ENCODE measurements around the gene NACAD.

Gene NACAD

GRCh38 chr7:45077579-45077978 lies 11.2 kb downstream of the NACAD start:
- no peak for DNase-seq (ENCODE audit: low read depth)
- no peak overlapping the region for H3K4me3 ChIP-seq (ENCODE audit: low read length)
- TF ChIP-seq, protein P1, sequence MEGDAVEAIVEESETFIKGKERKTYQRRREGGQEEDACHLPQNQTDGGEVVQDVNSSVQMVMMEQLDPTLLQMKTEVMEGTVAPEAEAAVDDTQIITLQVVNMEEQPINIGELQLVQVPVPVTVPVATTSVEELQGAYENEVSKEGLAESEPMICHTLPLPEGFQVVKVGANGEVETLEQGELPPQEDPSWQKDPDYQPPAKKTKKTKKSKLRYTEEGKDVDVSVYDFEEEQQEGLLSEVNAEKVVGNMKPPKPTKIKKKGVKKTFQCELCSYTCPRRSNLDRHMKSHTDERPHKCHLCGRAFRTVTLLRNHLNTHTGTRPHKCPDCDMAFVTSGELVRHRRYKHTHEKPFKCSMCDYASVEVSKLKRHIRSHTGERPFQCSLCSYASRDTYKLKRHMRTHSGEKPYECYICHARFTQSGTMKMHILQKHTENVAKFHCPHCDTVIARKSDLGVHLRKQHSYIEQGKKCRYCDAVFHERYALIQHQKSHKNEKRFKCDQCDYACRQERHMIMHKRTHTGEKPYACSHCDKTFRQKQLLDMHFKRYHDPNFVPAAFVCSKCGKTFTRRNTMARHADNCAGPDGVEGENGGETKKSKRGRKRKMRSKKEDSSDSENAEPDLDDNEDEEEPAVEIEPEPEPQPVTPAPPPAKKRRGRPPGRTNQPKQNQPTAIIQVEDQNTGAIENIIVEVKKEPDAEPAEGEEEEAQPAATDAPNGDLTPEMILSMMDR (conservative IDR thresholded peaks at IDR 0.05; ENCODE audit: low read depth, low read length) = no peak

GRCh38 chr7:45076946-45077345 lies 11.8 kb downstream of the NACAD start:
- no peak overlapping the region for H3K4me3 ChIP-seq (ENCODE audit: low read length)
- TF ChIP-seq, protein P1 (conservative IDR thresholded peaks at IDR 0.05; ENCODE audit: low read depth, low read length) = no peak
- no peak for DNase-seq (ENCODE audit: low read depth)

DNA sequence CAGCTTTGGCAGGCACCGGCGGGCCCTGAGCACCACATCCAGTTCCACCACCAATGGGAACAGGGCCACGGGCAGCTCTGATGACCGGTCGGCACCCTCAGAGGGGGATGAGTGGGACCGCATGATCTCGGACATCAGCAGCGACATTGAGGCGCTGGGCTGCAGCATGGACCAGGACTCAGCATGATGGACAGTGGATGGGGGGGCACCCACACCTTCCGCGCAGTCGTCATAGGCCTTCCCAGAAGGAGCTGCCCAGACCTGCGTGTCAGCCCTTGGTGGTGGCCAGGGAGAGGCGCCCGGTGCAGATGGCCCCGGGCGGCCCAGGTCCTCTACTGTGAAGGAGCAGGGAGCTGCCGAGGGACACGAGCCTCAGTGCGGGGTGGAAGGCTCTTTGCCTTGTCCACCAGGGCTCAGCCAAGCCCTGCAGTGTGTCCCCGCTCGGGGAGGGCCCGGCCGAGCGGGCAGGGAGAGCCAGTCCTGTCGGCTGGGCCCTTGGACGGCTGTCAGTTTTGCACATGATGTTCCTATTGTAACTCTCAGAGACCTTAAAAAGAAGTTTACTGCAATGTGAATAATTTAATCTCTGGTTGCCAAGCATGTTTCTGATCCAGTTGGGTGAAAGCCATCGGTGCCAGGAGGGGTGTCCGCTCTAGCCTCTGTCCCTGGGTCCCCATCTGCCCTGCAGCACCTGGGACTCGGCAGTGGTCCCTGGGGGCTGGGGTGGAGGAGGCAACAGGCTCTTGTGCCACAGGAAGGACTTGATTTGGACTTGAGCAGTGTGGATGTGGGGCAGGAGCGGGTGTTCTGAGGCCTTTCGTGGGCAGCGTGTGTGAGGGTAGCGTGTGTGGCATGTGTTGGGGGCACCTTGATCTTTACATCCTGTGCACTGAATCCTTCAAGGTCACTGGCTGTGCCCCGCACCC lies 12.6 kb downstream of the NACAD start:
- TF ChIP-seq, protein P1 (conservative IDR thresholded peaks at IDR 0.05; ENCODE audit: low read depth, low read length) = no peak
- no peak overlapping the region for H3K4me3 ChIP-seq (ENCODE audit: low read length)
- DNase-seq (ENCODE audit: low read depth) = no peak

DNA sequence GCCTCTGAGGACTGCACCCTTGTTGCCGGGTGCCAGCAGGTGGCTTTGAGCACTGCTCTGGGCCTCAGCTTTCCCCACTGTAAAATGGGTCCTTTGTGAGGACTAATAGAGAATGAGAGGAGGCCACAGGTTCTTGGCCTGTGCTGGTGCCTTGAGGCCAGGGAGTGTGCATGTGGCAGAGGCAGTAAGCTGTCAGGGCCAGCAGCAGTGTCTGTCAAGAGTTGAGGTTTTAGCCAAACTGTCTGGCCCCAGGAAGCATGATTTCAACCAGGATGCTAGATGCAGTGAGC lies 13.5 kb downstream of the NACAD start:
- TF ChIP-seq, protein P1 (conservative IDR thresholded peaks at IDR 0.05; ENCODE audit: low read depth, low read length) = no peak
- no peak overlapping the region for H3K4me3 ChIP-seq (ENCODE audit: low read length)
- no peak for DNase-seq (ENCODE audit: low read depth)

DNA sequence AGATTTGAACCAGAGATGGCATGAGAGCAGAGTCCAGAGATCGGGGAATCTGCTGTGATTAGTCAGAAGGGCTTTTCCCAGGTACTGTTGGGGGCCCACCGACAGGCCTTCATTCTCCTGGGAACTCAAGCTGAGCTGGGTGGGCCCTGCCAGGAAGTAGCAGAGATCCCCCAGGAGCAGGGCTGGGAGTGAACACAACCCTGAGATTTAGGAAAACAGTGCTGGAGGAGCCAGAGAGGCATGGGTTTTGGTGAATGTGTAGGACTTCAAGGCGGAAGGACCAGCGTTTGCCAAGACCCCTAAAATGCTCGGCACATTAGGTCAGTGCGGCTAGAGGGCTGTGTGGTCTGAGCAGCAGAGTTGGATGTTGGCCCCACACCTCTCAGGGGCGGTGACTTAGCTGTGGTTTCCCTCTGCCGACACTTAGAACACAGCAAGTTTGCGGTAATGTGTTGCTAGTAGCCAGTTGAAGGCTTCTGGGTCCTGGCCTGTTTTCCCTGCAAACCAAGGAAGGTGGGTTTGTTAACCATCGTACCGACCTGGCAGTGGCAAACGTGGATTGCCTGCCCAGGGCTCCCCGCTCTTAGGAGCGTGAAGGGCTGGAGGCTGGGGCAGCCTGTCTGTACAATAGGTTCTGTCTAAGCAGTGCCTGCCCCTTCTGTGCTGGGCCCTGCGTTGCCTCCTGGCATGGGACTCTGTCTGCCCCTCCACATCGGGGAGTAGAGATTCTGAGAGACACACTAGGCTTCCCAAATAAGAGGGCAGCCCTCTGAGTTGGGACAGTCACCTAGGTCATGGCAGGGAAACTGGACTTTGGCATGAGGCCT lies 14.0 kb downstream of the NACAD start:
- no peak overlapping the region for H3K4me3 ChIP-seq (ENCODE audit: low read length)
- TF ChIP-seq, protein P1 (conservative IDR thresholded peaks at IDR 0.05; ENCODE audit: low read depth, low read length) = no peak
- DNase-seq (ENCODE audit: low read depth) = no peak

DNA sequence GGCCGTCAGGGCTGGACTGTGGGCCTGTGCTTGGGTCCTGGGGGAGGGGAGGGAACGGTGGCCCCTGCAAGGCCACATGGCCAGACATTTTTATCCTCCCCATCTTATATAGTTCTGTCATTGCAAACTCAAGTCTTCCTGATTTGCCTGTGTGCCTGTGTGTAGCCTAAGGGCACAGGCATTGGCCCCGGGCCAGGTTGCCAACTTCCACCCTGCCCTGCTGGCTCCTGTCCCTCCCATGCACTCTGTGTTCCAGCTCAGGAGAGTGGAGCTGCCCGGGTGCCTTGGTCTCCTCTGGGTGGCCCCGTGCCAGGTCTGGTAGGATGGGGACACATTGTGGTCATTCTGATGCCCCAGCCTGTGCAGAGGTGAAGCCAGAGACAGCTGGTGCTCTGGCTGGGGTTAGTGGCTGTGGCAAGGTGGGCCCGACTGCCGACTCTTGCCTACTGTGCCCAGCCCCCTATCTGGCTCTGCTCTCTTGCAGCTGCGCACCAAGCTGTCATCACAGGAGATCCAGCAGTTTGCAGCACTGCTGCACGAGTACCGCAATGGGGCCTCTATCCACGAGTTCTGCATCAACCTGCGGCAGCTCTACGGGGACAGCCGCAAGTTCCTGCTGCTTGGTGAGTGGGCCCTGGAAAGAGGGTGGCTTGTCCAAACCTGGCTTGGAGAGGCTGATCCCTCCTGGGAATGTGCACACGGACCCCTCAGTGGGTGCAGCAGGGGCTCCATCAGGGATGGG lies 14.8 kb downstream of the NACAD start:
- H3K4me3 ChIP-seq (ENCODE audit: low read length) = no peak overlapping the region
- TF ChIP-seq, protein P1 (conservative IDR thresholded peaks at IDR 0.05; ENCODE audit: low read depth, low read length) = no peak
- no peak for DNase-seq (ENCODE audit: low read depth)

Data from retinal pigment epithelial cell (primary cell).